Chondrocyte (in vitro differentiated cells): Measurements from ENCODE around the gene TRAF3IP3. TPM values are rescaled to one million over a fixed set of nuclear protein-coding genes. Genes with fewer than 3 reads are reported as not detected.

Experiments used
- DNase-seq: peaks from one replicate; pipeline ENCODE4 v3.0.0; 2021; ENCODE audit warnings: mixed read lengths, low spot score
- H3K27ac Mint-ChIP-seq: one replicate; pipeline ENCODE4 v1.8.0; 2021; ENCODE audit warnings: mild to moderate bottlenecking, moderate library complexity, mixed read lengths; ENCODE audit not compliant: unreplicated experiment
- H3K27me3 Mint-ChIP-seq: 2 replicates; pipeline ENCODE4 v1.8.0; 2021; ENCODE audit warnings: low read depth, mixed read lengths
- H3K36me3 Mint-ChIP-seq: 2 replicates; pipeline ENCODE4 v1.8.0; 2021; ENCODE audit warnings: low read depth, mixed read lengths
- H3K4me1 Mint-ChIP-seq: 2 replicates; pipeline ENCODE4 v1.8.0; 2021; ENCODE audit warnings: low read depth, mild to moderate bottlenecking, mixed read lengths
- H3K4me3 Mint-ChIP-seq: one replicate; pipeline ENCODE4 v1.8.0; 2021; ENCODE audit warnings: mild to moderate bottlenecking, moderate library complexity, mixed read lengths; ENCODE audit not compliant: unreplicated experiment
- H3K9me3 Mint-ChIP-seq: 2 replicates; pipeline ENCODE4 v1.8.0; 2021; ENCODE audit warnings: low read depth, mixed read lengths
- CTCF ChIP-seq: fragments of 200-600 bp; sonication (generic); IDR thresholded peaks from 2 replicates; pipeline ENCODE4 v1.5.0; 2021; ENCODE audit warnings: antibody characterized with exemption, mild to moderate bottlenecking, moderate library complexity
- total RNA-seq: library from RNA; stranded (reverse); gene quantifications from 3 replicates; pipeline ENCODE4 v1.2.1, GENCODE V29; 2021

The TRAF3IP3 gene
- total RNA-seq, 1 donor from 2014 or later, result not detected

GRCh38 chr1:209756615-209757445, 977 bp downstream of the TRAF3IP3 start:
- no peak for DNase-seq
- Mint-ChIP-seq H3K4me3 (no peak overlapping the region), H3K27me3 (peaks cover 53% of the 10 kb centered on the region), H3K4me1 (no peaks in the 10 kb centered on the region), H3K36me3 (no peaks in the 10 kb centered on the region), H3K9me3 (no peaks in the 10 kb centered on the region), H3K27ac (no peak overlapping the region)
- no peak for TF ChIP-seq CTCF

- Mint-ChIP-seq H3K27ac (no peak overlapping the region), H3K36me3 (no peaks in the 10 kb centered on the region), H3K27me3 (peaks cover 59% of the 10 kb centered on the region), H3K4me1 (no peaks in the 10 kb centered on the region), H3K4me3 (no peak overlapping the region), H3K9me3 (no peaks in the 10 kb centered on the region)
- TF ChIP-seq CTCF, result no peak
- no peak for DNase-seq
These were observed 2.5 kb downstream of the TRAF3IP3 start for GRCh38 chr1:209758400-209758799.

- Mint-ChIP-seq H3K36me3 (no peaks in the 10 kb centered on the region), H3K4me3 (no peak overlapping the region), H3K27me3 (peaks cover 58% of the 10 kb centered on the region), H3K4me1 (no peaks in the 10 kb centered on the region), H3K27ac (no peak overlapping the region), H3K9me3 (no peaks in the 10 kb centered on the region)
- TF ChIP-seq CTCF, result no peak
- no peak for DNase-seq
These were observed 4.0 kb downstream of the TRAF3IP3 start for GRCh38 chr1:209759829-209760359.

GRCh38 chr1:209761011-209761635, 5.3 kb downstream of the TRAF3IP3 start:
- no peak overlapping the region for H3K27ac Mint-ChIP-seq

More at GRCh38 chr1:209761011-209761635, 5.3 kb downstream of the TRAF3IP3 start:
- no peak for TF ChIP-seq CTCF
- no peak overlapping the region for H3K4me3 Mint-ChIP-seq
- H3K9me3 Mint-ChIP-seq, result no peaks in the 10 kb centered on the region
- H3K36me3 Mint-ChIP-seq, result no peaks in the 10 kb centered on the region
- no peak for DNase-seq
- no peaks in the 10 kb centered on the region for H3K4me1 Mint-ChIP-seq
- H3K27me3 Mint-ChIP-seq, result peaks cover 47% of the 10 kb centered on the region
